GM18951 (cell line): Measurements from ENCODE around the gene IL36G.

Experiments used
- POLR2A ChIP-seq: IDR thresholded peaks from 4 replicates; pipeline ENCODE4 v1.6.1; 2011; ENCODE audit warnings: mild to moderate bottlenecking; ENCODE audit not compliant: insufficient read length, insufficient read depth; ENCODE audit errors: extremely low read depth
- in situ Hi-C: fragments of 300-500 bp; cut with MboI; formaldehyde crosslinking; loops from one replicate; pipeline ENCODE4 v1.12.0; 2022; ENCODE audit warnings: low sequenced_read_pairs, mixed read lengths, inconsistent platforms; ENCODE audit not compliant: unreplicated experiment

Gene IL36G

DNA sequence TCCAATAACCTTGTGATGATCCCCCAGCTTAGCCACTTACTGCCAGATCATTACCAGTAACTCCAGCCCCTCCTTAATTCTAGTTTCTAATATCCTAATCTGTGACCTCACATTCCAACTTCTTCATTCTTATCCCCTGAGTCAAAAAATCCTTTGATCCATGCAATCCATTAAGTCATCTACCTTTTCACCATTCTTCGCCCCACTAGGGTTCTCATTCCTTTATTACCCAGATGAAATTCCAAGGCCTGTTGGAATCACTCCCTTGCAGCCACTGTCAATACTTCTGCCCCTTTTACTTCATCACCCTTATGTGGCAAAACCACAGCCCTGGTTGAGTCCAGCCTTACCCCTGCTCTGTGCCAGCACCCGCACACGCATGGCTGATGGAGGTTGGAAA lies 20.3 kb upstream of the IL36G start:
- TF ChIP-seq POLR2A = no peak
- in situ Hi-C loops = loop anchor here (10.0 kb wide), 1 partner anchor 203 kb away; no protein-coding TSS in a partner anchor

DNA sequence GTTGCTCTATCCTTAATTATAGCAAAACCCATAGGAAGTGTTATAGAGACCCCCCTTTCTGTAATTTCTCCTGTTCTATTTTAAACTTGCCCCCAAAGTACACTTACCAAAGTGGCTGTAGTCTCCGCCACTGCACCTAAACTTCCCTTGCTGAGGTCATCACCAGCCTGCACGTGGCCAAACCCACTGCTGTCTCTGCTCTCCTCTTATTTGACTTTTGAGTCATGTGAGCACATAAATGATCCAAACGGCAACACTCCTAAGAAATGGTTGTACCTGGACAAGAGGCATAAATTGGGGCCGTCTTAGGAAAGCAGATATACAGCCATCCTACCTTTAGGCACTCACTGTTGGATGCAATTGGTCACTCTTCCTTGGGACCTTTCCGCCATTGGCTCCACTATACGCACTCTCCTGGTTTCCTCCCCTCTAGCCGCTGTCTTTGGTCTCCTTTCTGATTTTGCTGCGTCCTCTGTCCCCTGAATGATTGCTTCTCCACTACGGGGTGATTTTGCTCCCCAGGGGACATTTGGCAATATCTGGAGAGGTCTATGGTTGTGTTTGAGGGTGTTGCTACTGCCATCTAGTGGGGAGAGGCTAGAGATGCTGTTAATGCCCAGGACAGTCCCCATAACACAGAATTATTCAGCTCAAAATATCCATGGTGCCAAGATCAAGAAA lies 19.2 kb upstream of the IL36G start:
- in situ Hi-C loops = loop anchor here (10.0 kb wide), 1 partner anchor 204 kb away; no protein-coding TSS in a partner anchor

DNA sequence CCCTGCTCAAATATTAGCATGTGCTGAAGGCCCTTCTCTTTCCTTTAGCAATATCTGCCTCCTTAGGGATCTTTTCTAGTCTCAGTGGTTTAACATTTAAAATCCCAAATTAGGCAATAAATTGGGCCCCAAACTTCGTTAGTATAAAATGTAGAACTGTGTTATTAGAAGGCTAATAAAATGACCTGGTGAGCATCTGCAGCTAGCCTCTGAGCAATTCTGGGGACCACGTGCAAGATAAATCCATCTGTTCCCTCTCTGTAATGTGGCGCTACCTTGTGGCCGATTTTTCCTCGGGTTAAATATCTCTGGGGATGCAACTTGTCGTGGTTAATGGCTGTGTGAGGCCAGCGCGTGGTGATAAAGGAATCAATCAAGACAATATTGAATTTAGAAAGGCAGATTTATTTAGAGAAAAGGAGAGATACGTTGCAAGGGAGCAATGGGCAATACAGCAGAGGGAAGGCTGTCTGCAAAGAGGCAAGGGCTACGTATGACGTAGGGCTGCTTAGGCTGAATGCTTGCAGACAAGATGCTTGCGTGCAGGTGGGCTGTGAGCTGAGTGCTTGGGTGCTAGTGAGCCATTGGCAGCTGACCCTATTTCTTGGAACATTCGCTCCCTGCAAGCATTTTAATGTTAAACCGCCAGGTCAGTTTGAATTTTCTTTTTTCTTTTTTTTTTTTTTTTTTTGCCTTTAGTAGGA lies 18.5 kb upstream of the IL36G start:
- no peak for TF ChIP-seq POLR2A
- in situ Hi-C loops = loop anchor here (10.0 kb wide), 1 partner anchor 204 kb away; no protein-coding TSS in a partner anchor

More for the DNA sequence above, 19.2 kb upstream of the IL36G start:
- TF ChIP-seq POLR2A = no peak

DNA sequence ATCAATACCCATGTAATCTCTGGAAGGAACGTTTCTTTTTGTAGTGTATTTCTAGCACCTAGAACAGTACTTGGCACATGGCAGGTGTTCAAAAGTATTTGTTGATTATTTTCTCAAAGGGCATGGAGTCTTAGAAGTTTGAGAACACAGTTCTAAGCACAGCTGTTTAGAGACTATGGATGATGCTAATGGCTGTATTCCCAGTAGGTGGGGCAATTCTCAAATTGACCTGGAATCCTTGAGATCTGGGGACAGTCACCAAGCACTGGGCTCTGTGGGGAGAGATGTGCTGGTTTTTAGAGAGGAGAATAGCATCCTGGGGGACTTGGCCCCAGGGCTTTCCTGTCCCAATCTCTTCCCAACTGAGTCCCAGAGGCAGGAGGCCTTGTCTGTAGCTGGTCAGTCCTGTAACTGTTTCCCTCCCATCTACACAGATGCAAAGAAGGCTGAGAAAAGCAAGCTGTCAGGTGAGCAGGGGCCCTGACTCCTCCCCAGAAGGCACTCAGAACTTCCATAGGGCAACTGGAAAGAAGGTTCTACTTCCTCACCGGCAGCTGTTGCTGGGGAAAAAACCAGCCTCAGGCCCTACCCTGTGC lies 17.5 kb upstream of the IL36G start:
- TF ChIP-seq POLR2A = no peak
- in situ Hi-C loops = no loop called here

DNA sequence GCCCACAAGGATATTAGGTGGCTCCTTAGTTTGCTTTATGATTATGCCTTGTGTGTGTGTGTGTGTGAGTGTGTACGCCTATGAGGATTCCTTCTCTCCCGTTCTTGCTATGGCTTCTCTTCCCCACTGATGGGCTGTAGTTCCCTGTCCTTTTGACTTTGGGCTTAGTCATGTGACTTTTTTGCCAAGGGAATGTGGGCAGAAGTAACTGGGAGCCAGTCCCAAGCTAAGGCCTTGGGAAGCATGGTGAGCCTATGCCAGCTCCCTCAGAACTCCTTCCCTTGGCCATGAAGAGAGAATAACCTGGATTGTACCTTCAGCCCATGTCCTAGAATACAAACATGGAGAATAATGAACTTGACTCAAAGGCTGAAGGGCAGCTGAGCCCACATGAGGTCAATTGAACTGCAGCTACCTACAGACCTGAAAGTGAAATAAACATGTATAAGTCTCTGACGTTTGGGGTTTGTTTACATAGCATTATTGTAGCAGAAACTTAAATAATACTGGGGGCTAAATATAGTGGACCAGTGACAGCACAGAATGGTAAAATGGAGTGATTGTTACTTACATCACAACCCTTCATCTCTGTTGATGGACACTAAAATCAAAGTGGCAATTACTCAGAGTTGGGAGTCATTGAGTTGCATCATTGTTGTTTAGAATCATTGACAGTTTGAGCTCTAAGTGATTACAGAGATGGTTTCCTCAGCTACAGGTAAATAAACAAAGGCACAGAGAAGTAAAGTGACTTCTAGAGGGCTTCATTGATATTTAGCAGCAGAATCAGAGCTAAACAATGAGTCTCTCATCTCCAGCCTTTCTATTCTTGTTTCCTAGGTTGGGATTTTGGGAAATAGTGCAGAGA lies 15.3 kb upstream of the IL36G start:
- no peak for TF ChIP-seq POLR2A

DNA sequence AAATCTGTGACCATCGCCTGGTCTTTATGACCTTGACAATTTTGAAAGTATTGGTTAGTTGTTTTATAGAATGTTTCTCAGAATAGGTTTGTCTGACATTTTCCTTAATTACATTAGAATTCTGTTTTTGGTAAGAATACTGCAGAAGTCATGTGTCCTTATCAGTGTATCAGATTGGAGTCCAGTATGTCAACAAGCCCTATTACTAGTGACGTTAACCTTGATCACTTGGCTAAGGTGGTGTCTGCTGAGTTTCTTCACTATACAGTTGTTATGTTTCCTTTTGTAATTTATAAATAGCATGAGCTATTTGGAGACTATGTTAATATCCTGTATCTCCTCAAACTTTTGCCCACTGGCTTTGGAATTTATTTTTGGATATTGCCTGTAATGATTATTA lies 10.8 kb upstream of the IL36G start:
- in situ Hi-C loops = no loop called here

More for the DNA sequence above, 15.3 kb upstream of the IL36G start:
- in situ Hi-C loops = no loop called here

DNA sequence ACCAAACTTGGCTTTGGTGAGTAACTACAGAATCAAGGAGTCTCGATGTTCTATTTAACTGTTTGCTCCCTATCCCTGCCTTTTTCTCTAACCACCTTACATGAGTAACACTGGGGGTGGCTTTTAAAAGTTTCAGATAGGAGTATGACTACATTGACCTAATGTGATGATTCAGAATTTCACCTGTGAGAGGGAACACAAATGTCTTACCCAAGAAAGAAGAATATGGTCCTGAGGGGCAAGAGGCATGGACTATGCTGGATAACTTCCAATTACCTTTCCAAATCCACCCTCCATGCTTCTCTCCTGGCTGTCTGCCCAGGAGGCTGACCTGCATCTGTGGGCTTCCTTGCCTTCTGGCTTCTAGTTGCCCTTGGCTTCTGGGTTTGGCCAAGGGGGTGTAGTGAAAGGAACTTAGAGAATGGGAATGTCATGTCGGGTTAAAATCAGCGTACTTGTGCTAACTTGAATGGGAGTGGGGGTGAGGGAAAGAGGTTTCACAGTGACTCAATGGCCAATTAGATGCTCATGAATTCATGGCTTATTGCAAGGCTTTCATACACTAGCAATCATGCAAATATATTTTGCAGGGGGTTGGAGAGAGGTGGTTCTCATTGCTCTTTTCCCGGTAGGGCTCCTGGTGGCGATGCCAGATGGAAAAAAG lies 5.3 kb upstream of the IL36G start:
- TF ChIP-seq POLR2A = no peak
- in situ Hi-C loops = no loop called here

More for the DNA sequence above, 10.8 kb upstream of the IL36G start:
- TF ChIP-seq POLR2A = no peak

DNA sequence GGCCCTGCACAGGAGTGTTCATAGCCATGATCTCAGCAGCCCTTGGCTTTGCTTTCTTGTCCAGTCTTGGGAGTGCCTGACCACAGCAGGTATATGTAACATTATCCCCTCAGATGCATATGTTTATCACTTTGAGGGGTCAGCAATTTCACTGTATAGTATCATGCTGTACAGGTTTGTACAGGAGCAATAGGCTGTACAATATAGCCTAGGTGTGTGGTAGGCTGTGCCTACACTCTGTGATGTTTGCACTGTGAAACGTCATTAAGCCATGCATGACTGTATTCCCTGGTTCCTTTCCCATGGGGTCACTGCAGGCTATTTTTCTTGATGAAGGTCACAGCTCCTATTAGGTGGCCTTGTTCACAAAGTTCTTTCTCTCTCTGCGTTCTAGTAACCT lies 4.7 kb upstream of the IL36G start:
- no peak for TF ChIP-seq POLR2A
- in situ Hi-C loops = no loop called here

DNA sequence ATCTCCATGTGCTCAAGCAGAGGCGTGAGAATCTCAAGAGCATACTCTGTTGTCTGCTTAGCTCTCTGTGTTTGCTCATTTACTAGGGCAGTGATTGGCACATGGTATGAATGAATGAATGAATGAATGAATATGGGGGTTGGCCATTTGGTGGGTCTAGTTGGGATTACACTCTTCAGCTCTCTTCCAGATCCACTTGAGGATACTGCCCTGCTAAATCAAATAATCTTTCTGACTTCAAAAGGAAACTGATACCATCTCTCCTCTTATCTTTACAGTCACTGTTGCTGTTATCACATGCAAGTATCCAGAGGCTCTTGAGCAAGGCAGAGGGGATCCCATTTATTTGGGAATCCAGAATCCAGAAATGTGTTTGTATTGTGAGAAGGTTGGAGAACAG lies 1.9 kb downstream of the IL36G start:
- in situ Hi-C loops = no loop called here
- TF ChIP-seq POLR2A = no peak

DNA sequence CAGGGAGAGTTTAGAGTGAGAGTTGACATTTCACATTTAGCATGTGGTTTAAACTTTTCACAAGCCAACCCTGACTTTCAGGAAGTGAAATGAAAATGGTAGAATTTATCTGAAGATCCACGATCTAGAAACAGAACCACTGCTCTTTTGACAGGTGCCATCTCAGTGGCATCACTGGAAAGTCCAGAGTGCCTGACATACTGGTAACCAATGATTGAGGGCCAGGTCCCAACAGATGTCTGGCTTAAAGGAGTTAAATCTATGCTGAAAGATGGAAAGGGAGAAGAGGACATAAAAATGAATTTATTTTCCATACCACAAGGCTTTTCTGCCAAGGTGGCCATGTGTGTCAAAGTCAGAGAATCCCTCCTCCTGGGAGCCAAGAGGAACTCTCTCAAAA lies 2.7 kb downstream of the IL36G start:
- no peak for TF ChIP-seq POLR2A
- in situ Hi-C loops = no loop called here

DNA sequence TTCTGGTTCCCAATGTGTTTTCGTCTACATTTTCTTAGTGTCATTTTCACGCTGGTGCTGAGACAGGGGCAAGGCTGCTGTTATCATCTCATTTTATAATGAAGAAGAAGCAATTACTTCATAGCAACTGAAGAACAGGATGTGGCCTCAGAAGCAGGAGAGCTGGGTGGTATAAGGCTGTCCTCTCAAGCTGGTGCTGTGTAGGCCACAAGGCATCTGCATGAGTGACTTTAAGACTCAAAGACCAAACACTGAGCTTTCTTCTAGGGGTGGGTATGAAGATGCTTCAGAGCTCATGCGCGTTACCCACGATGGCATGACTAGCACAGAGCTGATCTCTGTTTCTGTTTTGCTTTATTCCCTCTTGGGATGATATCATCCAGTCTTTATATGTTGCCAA lies 7.3 kb downstream of the IL36G start:
- TF ChIP-seq POLR2A = no peak
- in situ Hi-C loops = no loop called here

DNA sequence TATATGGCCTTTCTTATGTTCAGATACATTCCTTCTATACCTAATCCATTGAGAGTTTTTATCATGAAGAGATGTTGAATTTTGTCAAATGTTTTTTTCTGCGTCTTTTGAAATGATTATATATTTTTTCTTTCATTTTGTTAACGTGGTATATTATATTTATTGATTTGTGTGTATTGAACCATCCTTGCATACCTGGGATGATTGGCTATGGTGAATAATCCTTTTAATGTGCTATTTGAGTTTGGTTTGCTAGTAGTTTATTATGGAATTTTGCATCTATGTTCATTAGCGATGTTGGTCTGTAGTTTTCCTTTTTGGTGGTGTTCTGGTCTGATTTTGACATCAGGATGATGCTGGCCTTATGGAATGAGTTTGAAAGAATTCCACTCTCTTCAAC lies 11.8 kb downstream of the IL36G start:
- no peak for TF ChIP-seq POLR2A
- in situ Hi-C loops = no loop called here
